LNCAP (cell line): ENCODE results near the gene LRRC61.

Experiments
- TF ChIP-seq, protein P1 (sequence below): fragments of 450-650 bp; IDR thresholded peaks from 2 replicates; pipeline ENCODE4 v1.5.1; 2017; ENCODE audit warnings: mild to moderate bottlenecking

Gene LRRC61

DNA sequence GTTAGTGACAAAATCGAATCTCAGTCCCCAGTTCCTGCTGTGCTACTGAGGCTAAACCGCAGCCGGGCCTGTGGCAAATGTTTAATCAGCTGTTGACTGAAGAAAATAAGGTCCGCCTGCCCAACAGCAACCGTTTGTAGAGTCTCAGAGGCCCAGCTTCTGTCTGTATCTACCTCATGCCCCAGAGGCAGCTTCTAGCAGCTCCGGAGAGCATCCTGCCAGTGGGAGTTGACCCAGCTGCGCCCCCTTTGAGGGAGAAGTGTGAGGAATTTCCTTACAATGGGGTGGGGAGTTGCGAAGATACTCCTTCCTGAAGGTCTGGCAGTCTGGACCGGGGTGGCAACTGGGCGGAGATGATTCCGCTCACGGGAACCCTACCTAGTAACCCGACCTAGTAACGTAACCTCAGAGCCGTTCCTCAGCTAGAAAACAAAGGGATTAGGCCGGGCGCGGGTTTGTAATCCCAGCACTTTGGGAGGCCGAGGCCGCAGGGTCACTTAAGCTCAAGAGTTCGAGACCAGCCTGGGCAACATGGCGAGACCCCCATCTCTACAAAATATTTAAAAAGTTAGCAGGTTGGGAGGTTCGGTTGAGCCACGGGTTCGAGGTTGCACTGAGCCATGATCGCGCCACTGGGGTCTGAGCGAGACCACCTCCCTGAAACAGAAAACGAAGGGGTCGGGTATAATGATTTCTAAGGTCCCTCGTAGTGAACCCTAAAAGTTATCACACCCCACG lies 55.1 kb downstream of the LRRC61 start:
- TF ChIP-seq, protein P1, sequence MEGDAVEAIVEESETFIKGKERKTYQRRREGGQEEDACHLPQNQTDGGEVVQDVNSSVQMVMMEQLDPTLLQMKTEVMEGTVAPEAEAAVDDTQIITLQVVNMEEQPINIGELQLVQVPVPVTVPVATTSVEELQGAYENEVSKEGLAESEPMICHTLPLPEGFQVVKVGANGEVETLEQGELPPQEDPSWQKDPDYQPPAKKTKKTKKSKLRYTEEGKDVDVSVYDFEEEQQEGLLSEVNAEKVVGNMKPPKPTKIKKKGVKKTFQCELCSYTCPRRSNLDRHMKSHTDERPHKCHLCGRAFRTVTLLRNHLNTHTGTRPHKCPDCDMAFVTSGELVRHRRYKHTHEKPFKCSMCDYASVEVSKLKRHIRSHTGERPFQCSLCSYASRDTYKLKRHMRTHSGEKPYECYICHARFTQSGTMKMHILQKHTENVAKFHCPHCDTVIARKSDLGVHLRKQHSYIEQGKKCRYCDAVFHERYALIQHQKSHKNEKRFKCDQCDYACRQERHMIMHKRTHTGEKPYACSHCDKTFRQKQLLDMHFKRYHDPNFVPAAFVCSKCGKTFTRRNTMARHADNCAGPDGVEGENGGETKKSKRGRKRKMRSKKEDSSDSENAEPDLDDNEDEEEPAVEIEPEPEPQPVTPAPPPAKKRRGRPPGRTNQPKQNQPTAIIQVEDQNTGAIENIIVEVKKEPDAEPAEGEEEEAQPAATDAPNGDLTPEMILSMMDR, result no peak

DNA sequence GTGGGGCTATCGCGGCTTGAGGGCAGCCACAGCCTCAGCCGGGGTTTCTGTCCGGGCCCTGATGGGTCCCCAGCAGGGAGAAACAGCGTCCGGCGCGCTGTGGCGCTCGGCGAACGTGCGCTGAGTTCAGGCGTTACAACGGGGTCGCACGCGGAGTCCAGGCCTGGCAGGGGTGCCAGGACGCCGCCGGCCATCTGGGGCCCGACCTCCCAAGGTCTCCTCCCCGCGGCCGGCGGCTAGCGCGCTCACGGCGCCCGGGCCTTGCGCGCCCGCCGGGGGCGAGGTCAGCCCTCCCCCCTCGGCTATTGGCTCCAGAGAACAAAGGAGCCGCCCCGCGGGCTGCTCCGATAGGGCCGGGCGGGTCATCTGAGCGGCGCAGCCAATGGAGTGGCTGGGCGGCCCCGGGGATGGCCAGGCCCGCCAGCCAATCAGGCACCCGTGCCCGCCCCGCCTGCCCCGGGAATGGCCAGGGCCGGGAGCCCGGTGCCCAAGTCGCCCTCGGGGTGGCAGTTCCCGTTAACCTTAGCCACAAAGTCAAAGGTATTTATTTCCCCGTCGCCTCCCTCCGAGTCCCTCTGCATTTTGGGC lies 55.8 kb downstream of the LRRC61 start, which contains the start of gene ZNF775:
ZNF775 (plus strand) TSS at position 478 of the 588 bp plus-strand sequence. CDS start 9,141 bp downstream, outside the sequence.
- TF ChIP-seq, protein P1, result no peak

DNA sequence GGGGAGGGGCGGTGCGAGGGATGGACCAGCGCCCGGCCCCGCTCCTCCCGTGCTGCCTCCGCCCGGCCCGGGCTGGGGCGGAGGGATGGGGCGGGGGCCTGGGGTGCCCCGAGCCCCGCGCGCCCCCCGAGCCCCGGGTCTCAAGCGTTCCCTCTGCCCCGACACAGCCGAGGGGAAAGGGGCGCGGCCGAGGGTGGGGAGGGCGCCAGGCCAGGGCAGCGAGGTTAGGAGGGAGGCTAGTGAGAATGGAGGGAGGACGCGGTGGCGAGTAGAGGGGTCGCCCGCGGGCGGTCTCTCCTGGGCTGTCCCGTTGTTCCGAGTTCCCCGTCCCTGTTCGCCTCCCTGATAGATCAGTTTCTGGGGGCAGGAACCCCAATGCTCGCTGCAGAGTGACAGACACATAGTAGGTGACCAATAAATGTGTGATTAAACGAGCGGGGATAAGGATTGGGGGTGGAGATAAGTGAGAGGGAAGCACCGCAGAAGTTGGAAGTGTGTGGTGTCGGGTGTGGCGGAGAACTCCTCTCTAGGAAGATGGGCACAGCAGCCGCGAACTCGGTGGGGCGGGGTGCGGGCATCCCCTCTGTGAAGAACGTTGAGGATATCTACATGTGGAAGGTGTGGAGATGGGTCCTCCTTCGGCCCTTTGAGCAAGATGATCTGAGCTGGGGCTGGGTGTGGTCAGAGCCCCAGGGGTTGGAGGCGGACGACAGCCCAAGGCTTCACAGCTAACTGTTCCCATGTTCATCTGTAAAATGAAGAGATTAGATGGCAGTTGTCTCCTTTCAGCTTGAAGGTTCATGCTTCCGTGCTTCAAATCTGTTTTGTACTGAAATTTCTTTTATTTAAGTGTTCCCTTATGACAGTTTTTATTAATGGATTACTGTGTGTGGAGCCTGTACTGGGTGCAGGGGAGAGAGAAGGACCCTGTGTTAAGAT lies 56.6 kb downstream of the LRRC61 start:
- TF ChIP-seq, protein P1, result no peak

DNA sequence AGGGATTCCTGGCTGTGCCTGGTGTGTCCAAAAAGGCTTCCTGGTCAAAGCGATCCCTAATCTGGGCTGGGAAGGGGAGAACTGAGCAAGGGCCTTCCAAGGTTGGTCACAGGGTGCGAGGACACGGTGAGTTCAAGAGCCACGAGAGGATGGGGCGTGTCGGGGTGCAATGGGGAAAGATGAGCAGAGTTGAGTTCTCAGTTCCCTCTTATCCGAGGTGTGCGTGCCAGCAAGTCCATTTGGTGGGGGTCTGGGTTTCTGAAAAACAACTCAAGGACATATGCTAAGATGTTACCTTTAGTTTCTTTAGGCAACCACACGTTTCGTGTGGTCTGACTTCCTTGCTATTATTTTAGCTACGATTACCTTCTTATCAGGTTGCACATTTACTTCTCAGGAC lies 57.3 kb downstream of the LRRC61 start:
- TF ChIP-seq, protein P1, result no peak

DNA sequence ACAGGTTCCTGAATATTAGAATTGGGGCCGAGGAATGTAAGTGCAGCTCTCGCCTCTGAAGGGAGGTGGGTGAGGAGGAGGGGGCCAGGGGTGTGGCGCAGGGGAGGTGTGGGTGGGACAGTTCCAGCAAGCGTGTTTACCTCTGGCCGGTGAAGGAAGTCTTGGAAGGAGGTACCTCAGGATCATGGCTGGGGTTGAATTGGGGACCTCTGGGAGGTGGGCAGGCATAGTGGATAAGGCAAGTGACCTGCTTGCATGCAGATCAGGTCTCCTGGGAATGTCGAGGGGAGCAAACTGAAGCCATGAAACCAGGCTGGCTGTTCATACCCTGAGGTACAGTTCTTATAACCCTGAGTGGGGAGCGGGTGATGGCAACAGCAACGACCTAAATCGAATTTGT lies 57.9 kb downstream of the LRRC61 start:
- TF ChIP-seq, protein P1, result no peak

DNA sequence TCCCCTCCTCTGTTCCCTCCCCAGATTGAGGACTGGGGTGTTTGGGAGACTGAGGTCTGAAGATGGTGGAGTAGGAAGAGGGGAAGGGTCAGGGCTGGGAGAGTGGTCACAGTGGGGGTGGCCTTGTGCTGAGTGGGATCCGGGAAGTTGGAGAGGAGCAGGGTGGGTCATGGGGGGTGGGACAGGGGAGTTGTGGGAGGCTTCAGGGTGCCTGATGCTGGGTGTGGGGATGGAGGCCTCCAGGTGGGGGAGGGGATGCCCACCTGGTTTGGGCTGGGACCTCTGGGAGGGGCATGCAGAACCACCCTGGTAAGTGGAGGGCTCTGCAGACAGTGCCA lies 58.6 kb downstream of the LRRC61 start:
- TF ChIP-seq, protein P1, result no peak

DNA sequence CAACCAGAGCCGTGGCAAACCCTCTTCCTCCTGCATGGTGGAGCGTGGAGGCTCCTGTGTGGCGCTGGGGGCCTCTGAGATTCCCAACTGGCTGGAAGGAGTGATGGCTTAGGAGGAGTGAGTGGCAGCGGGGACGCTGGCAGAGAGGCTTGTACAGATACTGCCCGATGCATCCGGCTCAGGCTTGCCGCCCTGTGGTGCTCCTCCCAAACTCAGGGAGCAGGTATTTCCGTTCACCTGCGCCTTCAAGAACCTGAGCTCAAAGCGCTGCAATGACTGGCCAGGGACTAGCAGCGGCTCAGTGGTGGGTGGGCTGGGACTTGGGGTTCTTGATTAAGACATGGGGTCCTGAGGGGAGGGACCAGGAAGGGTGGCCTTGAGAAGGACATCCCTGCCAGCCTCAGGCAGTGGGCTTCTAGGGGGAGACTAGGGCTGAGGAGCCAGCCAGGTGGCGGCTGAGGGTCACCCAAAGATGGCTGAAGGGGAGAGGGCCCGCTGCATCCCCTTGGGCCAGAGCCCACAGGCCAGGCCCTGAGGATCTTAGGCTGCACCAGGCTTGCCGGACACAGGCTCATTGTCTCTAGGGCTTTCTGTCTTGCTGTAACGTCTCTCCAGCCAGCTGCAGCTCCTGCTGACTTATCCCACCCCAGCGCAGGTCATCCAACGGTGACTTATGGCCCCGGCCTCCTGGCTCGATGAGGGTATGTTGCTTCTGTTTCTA lies 59.1 kb downstream of the LRRC61 start:
- TF ChIP-seq, protein P1, result no peak
